Stimulated activated naive B cell treated with anti-CD40 and anti-IgM and Interleukin-4, amounts not matched to agents 10 μg/mL and 1 μg/mL and 100 μg/mL, for 72 hours (primary cell): ENCODE measurements around the gene KPNB1.

Source experiments
- ATAC-seq, 2 donors: fragments of 150-1000 bp; cut with Tn5 transposase; replicated peaks; 2 replicates each; pipeline ENCODE4 v1.10.0; 2021; ENCODE audit warnings: moderate library complexity in 1 of 2
- DNase-seq: peaks from one replicate; pipeline ENCODE4 v3.0.0; 2021
- H3K27ac Mint-ChIP-seq: one replicate; pipeline ENCODE4 v1.8.0; 2022; ENCODE audit warnings: mild to moderate bottlenecking, mixed read lengths
- H3K27me3 Mint-ChIP-seq, 2 donors: one replicate each; pipeline ENCODE4 v1.8.0; 2022; ENCODE audit warnings: mixed read lengths in 2 of 2
- H3K36me3 Mint-ChIP-seq, 2 donors: one replicate each; pipeline ENCODE4 v1.8.0; 2022; ENCODE audit warnings: mixed read lengths in 2 of 2, mild to moderate bottlenecking in 1 of 2
- H3K4me1 Mint-ChIP-seq, 2 donors: one replicate each; pipeline ENCODE4 v1.8.0; 2022; ENCODE audit warnings: mixed read lengths in 2 of 2, mild to moderate bottlenecking in 1 of 2
- H3K4me3 Mint-ChIP-seq, 2 donors: one replicate each; pipeline ENCODE4 v1.8.0; 2022; ENCODE audit warnings: mild to moderate bottlenecking in 2 of 2, mixed read lengths in 2 of 2, moderate library complexity in 1 of 2
- H3K9me3 Mint-ChIP-seq, 2 donors: one replicate each; pipeline ENCODE4 v1.8.0; 2022; ENCODE audit warnings: mixed read lengths in 2 of 2, mild to moderate bottlenecking in 1 of 2

The KPNB1 gene

DNA sequence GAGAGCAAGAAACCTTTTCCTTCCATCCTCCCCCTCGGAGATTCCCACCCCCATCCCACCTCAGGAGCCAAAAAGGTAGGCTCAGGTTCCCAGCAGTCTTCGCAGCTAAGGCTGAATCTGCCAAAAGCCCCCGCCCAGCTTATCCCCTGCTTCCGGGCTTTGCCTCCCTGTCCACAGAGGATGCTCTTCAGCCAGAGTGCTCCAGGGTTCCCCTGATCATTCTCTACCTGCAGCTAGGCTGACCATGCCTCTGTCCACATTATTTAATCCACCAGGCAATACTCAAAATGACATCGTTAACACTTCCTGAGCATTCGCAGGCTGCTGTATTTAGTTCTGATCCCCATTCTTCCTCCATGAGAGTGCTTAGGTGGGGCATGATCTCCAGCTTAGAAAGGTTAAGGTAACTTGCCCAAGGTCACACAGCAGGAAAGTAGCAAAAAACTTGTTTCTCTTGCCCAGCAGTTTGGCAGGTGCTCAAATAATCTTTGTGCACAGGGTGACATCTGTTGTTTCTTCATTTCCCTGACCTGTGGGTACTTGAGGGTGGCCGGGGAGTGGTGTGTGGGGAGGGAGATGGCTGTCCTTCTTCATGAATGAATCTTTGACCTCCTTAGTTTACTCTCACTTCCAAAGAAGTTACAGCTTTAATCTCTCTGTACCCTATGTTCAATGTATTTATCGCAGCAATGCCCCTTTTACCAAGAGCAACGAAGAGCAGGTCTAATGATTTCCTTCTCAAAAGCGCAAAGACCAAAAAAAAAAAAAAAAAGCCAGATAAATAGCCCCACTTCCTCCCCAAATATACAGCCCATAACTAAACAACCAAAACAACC is 43.4 kb downstream of the KPNB1 start:
- Mint-ChIP-seq H3K36me3 (no peaks in the 10 kb centered on the region), H3K4me3 (peak overlapping the region; percentile 86 to 88), H3K27ac (peak overlapping the region; percentile 91), H3K27me3 (no peaks in the 10 kb centered on the region), H3K9me3 (no peaks in the 10 kb centered on the region), H3K4me1 (peaks cover 31 to 40% of the 10 kb centered on the region in 2 donors)
- ATAC-seq (no peak), DNase-seq (no peak)

DNA sequence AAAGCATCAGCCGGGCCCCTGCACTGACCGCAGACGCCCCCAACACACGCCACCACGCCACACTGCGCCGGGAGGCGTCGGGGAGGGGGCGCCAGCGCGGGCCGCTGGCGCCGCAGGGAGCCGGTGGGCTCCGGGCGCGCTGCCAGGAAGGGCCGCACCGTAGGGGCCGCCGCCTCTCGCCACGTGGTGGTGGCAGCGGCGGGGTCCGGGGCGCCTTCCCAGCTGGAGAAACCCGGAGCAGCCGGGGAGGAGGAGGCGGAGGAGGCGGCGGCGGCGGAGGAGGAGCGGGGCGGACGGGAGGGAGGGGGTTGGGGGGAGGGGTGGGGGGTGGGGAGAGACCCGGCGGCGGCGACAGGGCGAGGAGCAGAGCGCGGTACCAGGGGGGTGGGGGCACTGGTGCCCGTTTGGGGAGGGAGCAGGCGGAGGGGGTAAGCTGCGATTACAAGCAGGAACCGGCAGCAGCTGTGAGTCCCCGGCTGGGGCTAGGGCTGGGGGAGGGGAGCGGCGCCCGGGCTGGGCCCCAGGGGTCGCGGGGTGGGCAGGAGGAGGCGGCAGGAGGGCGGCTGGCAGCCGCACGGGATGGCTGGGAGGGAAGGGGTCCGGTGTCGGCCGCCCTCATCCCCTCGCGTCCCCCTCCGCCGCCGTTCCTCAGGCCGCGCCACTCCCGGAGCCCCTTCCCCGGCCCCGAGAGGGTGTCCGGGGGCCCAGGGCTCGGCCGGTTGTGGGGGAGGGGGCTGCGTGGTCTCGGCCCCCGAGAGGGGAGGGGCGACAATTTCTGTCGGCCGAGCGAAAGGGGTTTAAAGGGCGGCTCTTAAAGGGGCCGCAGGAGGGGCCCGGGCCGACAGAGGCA is 44.2 kb downstream of the KPNB1 start, which contains the start of gene TBKBP1:
Gene TBKBP1, plus strand, starts transcription at position 431 of the 850 bp plus-strand sequence. CDS start 1,952 bp downstream, outside the sequence.
- no peaks in the 10 kb centered on the region for H3K27me3 Mint-ChIP-seq
- ATAC-seq: peak; percentile 33
- H3K4me1 Mint-ChIP-seq: peaks cover 36 to 46% of the 10 kb centered on the region in 2 donors
- H3K4me3 Mint-ChIP-seq: peak within 1 kb of the TSS; percentile 86 to 88
- H3K27ac Mint-ChIP-seq: peak within 1 kb of the TSS; percentile 91
- no peaks in the 10 kb centered on the region for H3K9me3 Mint-ChIP-seq
- no peak for DNase-seq
- H3K36me3 Mint-ChIP-seq: no peaks in the 10 kb centered on the region

DNA sequence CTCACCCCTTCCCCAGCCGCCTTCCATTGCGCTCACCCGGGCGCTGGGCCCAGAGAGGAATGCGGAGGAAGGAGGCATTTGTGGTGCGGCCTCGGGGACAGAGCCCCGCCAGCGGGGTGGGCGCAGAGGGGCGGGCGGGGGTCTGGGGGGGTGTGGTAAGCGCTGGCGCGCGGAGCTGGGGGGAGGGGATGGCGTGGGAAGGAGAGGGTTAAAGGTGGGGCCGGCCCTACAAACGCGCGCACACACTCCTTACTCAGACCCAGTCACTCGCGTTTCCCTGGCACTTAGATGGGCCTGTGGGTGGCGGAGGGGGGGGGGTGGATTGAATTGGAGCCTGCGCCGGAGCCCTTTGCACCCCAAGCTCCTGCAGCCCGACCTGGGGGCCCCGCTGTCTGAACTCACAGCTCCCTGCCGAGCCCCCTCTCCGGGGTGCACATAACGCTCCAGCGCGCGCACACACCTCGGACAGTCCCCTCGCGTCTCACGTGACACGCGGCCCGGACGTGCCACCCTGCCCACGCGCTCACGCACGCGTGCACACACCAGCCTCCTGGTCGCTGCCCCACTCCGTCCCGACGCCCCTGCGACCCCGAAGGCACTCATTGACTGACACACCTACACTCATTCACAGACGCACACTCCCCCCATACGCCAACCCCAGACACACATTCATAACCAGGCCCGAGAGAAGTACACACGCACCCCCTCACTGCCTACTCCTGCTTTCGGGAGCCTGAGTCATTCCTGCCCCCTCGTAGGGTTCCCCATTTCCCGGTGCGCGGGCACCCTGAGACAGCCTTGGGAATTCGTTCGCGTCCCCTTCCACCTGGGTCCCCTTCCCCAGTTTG is 45.1 kb downstream of the KPNB1 start:
- DNase-seq (peak; percentile 51), ATAC-seq (peak; percentile 55 to 57)
- Mint-ChIP-seq H3K9me3 (no peaks in the 10 kb centered on the region), H3K27ac (peak overlapping the region; percentile 86), H3K4me3 (peak overlapping the region; percentile 86 to 88), H3K27me3 (no peaks in the 10 kb centered on the region), H3K36me3 (no peaks in the 10 kb centered on the region), H3K4me1 (peaks cover 38 to 48% of the 10 kb centered on the region in 2 donors)

DNA sequence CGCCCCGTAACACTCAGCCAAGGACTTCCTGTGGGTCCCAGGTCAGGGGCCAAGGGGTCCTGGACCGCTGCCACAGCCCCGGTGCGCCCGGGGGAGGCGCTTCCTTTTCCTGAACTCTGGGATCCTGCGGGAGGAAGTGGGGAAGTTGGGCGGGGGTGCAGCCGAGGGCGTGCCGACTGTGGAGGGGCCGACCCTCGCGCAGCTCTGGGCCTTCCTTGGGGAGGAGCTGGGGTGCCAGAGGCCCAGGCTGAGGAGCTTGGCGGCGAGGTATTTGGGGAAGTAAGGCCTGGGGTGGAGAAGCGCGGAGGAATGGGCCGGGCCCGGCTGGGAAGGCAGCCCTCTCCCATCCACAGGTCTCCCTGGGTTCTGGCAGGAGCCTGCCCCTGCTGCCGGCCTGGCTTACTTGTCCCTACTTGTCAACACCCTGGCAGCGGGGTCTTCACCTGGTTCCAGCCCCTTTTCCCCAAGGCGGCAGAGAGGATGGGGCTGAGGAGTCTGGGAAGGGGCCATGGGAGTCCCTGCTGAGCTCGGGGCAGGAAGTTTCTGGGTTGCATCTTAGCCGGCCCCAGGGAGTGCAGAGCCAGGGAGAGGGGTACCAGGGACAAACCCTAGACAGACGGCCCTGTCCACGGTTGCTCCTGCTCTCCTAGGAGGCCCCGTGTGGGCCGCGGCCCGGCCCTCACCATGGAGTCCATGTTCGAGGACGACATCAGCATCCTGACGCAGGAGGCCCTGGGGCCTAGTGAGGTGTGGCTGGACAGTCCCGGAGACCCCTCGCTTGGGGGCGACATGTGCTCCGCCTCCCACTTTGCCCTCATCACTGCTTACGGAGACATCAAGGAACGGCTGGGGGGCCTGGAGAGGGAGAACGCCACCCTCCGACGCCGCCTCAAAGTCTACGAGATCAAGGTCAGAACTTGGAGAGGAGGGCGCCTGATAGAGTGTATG is 46.0 kb downstream of the KPNB1 start:
- Mint-ChIP-seq H3K4me3 (peak overlapping the region; percentile 86 to 88), H3K9me3 (no peaks in the 10 kb centered on the region), H3K27ac (peak overlapping the region; percentile 86), H3K27me3 (no peaks in the 10 kb centered on the region), H3K36me3 (no peaks in the 10 kb centered on the region), H3K4me1 (peaks cover 35 to 48% of the 10 kb centered on the region in 2 donors)
- no peak for DNase-seq
- ATAC-seq: peak in 1 of 2 donors; percentile 13

DNA sequence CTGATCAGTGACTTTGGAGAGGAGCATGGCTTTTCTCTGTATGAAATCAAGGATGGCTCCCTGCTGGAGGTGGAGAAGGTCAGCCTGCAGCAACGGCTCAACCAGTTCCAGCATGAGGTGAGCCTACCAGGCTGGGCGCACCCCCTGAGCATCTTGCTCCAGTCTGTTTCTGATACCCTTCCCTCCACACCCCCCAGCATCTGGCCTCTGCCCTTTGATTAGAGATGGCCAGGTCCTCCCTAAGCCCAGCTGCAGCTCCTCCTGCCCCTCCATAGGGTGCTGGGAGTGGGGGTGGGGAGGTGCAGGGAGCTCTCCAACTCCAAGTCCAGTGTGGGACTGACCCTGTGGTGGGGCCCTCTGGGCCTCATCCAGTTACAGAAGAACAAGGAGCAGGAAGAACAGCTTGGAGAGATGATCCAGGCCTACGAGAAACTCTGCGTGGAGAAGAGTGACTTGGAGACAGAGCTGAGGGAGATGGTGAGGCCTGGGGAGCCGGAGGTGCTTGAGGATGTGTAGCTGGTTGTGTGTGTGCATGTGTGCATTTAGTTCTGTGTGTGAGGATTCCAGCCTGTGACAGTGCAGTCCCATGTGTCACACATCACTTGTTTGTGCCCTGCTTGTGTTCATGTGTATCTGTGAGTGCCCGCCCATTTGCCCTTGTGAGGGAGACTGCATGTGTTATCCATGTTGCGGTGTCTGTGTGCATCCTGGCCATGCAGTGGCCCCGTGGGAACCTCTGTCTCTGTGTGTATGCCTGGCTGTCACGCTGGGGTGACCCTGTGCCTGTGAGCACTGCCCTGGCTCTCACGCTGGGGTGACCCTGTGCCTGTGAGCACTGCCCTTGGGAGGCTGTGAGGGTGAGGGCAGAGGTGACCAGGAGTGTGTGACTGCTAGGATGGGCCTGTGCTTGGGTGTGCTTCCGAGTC is 47.3 kb downstream of the KPNB1 start:
- Mint-ChIP-seq H3K4me3 (no peak overlapping the region), H3K36me3 (no peaks in the 10 kb centered on the region), H3K27ac (no peak overlapping the region), H3K27me3 (no peaks in the 10 kb centered on the region), H3K4me1 (peaks cover 42 to 57% of the 10 kb centered on the region in 2 donors), H3K9me3 (no peaks in the 10 kb centered on the region)
- ATAC-seq (no peak), DNase-seq (no peak)

DNA sequence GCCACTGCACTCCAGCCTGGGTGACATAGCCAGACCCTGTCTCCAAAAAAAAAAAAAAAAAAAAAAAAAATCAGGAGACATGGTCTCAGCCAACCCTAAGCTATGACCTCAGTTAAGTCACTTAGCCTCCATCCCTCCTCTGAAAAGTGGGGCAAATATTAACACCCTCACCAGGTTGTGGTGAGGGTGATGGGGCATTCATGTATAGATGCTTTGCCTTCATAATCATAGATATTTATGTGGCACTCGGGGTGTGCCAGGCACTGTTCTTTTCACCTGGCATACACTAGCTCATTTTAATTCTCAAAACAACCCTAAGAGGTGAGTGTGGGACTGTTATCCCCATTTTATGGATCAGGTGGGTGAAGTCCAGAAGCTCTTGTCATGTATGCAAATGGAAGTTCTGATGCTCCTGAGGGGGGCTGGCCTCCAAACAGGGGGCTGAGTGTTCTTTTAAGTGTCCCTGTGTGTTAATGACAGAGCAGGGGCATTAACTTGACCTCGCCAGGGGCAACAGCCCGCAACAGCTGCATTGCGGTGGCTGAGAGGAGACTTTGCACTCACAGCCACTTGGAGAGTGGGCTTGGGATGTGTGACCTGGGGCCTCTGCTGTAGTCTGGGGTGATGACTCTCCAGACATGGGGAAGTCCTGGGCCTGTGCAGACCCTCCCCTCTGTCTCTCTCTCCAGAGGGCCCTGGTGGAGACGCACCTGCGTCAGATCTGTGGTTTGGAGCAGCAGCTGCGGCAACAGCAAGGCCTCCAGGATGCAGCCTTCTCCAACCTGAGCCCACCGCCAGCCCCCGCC is 48.4 kb downstream of the KPNB1 start:
- no peaks in the 10 kb centered on the region for H3K9me3 Mint-ChIP-seq
- DNase-seq (no peak), ATAC-seq (no peak)
- H3K27ac Mint-ChIP-seq: no peak overlapping the region
- no peak overlapping the region for H3K4me3 Mint-ChIP-seq
- H3K27me3 Mint-ChIP-seq: no peaks in the 10 kb centered on the region
- H3K36me3 Mint-ChIP-seq: no peaks in the 10 kb centered on the region
- H3K4me1 Mint-ChIP-seq: peaks cover 42 to 54% of the 10 kb centered on the region in 2 donors

DNA sequence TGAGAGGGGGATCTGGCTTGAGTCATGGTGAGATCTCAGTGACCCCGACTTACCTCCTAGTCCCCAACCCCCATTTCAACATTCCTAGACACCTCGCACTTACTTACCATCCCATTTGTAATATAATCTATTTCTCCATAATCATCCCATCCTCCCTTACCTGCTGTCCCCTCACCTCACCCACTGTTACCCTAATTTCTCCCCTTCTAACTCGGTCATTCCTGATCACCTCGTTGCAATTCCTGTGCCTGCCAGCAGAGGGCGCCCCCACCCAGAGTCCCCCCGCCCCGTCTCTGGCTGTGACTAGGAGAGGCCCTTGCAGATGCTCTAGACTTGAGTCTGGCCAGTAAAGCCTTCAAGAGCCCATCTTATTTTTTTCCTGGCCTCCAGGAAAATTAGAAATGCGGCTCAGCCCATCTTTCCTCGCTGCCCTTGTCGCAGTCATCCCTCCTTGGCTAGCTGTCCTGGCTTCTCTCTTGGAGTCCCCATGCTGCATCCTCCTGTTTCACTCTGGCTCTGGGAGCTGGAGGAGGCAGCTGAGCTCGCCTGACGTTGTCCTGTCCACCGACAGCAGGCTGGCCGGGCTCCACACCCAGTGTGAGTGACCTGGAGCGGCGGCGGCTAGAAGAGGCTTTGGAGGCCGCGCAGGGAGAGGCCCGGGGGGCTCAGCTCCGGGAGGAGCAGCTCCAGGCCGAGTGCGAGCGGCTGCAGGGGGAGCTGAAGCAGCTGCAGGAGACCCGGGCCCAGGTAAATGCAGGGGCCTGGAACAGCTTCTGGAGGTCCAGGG is 49.2 kb downstream of the KPNB1 start:
- no peaks in the 10 kb centered on the region for H3K9me3 Mint-ChIP-seq
- H3K4me3 Mint-ChIP-seq: no peak overlapping the region
- H3K36me3 Mint-ChIP-seq: no peaks in the 10 kb centered on the region
- ATAC-seq: peak; percentile 49 to 51
- H3K27me3 Mint-ChIP-seq: no peaks in the 10 kb centered on the region
- H3K4me1 Mint-ChIP-seq: peaks cover 46 to 56% of the 10 kb centered on the region in 2 donors
- no peak overlapping the region for H3K27ac Mint-ChIP-seq
- no peak for DNase-seq

DNA sequence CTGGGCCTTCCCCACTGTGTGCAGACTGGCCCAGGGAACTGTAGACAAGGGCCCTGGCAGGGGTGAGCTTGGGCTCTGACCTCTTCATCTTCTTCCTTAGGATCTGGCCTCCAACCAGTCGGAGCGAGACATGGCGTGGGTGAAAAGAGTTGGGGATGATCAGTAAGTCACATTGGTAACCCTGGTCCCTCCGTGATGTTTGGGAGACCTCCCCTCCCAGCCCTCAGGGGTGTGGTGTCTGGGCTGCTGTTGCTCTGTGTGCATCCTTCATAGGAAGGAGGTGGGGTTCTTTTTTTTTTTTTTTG is 49.8 kb downstream of the KPNB1 start:
- H3K4me3 Mint-ChIP-seq: no peak overlapping the region
- no peak overlapping the region for H3K27ac Mint-ChIP-seq
- no peak for DNase-seq
- no peaks in the 10 kb centered on the region for H3K36me3 Mint-ChIP-seq
- no peaks in the 10 kb centered on the region for H3K27me3 Mint-ChIP-seq
- peaks cover 51 to 61% of the 10 kb centered on the region in 2 donors for H3K4me1 Mint-ChIP-seq
- H3K9me3 Mint-ChIP-seq: no peaks in the 10 kb centered on the region
- no peak for ATAC-seq

DNA sequence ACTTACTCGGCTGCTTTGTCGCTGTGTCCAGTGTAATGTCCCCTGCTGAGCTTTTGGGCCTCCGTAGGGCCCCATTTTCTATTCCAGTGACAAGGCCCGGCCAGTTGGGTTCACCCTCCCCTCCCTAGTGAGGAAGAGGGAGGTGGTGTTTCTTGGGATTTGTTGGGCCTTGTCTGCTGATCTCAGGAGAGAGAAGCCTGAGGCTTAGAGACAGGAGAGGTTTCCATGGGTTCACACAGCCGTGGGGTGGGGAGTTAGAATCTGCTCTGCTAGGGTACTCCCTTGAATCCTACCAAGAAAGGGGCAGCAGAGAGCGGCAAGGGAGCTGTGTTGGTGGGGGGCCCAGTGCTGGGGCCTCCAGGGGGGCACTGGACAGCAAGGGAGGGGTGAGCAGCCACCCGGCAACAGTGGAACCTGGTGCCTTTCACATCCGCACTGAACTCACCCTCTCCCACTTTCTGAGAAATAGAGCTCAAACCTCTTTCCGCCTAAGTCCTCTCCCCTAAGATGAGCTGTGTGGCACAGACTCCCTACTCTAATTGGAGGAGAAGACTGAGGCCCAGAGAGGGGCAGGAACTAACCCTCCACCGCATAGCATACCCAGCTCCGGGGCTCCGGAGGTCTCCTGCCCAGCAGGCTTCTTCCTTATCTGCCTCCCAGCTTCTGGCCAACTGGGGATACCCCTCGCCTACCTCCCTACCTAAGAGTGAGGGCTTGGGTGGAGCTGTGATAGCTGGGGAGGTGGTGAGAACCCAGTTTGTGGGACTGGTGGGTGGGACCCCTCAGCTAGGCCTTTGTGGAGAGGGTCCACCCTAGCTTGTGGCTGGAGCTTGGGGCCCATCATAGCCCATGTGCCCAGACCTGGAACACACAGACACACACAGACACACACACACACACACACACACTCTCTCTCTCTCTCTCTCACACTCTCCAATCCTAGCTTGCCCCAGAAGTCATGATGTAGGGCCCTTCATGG is 51.0 kb downstream of the KPNB1 start:
- no peak for ATAC-seq
- H3K27ac Mint-ChIP-seq: peak overlapping the region; percentile 70
- H3K36me3 Mint-ChIP-seq: no peaks in the 10 kb centered on the region
- no peak overlapping the region for H3K4me3 Mint-ChIP-seq
- no peaks in the 10 kb centered on the region for H3K9me3 Mint-ChIP-seq
- DNase-seq: no peak
- H3K4me1 Mint-ChIP-seq: peaks cover 55 to 63% of the 10 kb centered on the region in 2 donors
- no peaks in the 10 kb centered on the region for H3K27me3 Mint-ChIP-seq

DNA sequence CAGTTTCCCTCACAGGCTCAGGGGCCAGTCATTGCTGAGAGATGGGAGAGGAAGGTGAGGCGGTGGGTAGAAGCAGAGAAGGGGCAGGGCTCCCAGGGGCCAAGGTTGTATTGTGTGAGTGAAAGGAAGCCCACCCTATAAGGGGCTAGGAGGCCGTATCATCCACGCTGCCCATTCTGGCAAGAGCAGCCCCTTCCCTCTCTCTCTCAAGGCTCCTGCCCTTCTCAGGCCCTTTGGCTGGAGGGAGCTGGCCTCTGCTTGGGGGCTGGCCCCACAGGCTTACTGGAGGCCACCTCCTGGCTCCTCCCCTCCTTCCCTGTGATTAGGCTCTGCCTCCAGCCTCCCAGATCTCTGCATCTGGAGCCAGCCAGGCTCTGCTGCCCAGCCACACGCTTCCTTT is 51.9 kb downstream of the KPNB1 start:
- no peaks in the 10 kb centered on the region for H3K9me3 Mint-ChIP-seq
- H3K4me1 Mint-ChIP-seq: peaks cover 61 to 65% of the 10 kb centered on the region in 2 donors
- peak overlapping the region; percentile 70 for H3K27ac Mint-ChIP-seq
- no peak overlapping the region for H3K4me3 Mint-ChIP-seq
- ATAC-seq (no peak), DNase-seq (no peak)
- no peaks in the 10 kb centered on the region for H3K36me3 Mint-ChIP-seq
- no peaks in the 10 kb centered on the region for H3K27me3 Mint-ChIP-seq
